ENCODE data around the gene ABCA3.

- TF ChIP-seq CTCF (IDR thresholded peaks at IDR 0.05; ENCODE audit: low read length), result no peak
- no peak for TF ChIP-seq EZH2 (IDR thresholded peaks at IDR 0.05; ENCODE audit: borderline replicate concordance, low read length)
Measured at GRCh38 chr16:2284001-2284770, 56.3 kb downstream of the ABCA3 start.

Measured in OCI-LY1 (cell line).